ENCODE results near the gene PLCB3.

Gene PLCB3

DNA sequence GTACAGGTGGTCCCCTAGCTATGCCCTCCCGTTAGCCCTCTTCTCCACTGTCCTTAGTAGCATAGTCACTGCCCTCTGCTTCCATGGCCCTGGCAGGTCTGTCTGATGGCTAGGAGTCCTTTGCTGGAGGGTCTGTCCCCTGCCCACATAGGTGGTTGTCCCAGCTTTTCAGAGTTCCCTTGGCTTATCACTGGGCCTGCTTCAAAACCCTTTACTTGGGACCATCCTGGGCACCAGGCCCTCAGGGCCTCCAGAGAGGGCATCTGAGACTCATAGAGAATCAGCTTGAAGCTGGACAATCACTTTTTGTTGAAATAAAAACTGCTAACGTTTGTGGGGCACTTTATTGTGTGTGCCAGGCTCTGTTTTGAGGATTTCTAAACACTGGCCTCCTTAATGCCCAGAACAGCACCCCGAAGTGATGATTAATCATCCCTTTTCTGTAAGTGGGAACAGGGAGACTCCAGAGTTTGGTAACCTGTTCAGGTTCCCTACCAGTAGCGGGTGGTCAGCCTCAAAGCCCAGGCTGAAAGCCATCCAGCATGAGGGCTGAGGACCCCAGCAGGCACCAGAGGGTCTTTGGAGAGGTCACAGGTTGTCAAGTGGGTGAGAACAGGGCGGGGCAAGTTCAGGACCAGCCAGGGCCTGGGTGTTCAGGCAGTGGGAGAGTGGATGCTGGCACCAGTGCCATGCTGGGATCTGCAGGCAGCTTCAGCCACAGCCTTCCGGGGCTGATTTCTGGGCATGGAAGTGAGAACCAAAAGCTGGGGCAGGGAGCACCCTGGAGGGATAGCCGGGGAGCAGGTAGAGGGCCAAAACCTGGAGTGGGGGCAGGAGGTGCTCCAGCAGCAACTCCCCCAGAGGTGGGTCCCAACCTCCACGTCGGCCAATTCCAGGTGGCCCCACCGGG, 39.3 kb downstream of the PLCB3 start:
- no peak for DNase-seq

DNA sequence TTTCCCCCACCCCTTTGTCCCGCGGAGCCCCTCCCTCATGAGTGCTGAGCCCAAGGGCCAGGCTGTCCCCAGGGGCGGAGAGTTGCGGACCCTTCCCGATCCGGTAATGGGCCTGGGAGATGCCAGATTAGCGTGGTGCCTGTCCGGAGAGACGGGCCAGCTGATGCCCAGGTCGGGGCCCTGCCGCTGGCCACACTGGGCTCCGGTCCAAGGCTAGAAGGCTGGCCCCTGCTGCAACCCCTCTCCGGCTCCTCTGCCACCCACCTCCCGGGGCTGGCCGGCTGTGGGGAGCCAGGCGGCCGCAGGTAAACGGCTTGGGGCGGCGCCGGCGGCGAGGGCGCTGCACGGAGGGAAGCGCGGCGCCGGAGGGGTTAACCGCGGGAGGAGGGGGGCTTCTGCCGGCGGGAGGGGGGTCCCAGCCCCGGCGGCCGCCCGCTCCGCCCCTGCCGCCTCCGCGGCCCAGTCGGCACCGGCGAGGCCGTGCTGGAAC, 40.0 kb downstream of the PLCB3 start, which contains the start of gene KCNK4:
TSS of gene KCNK4 (plus strand) at position 41 of the 490 bp plus-strand sequence. CDS start 1,717 bp downstream, outside the sequence.
- no peak for DNase-seq

DNA sequence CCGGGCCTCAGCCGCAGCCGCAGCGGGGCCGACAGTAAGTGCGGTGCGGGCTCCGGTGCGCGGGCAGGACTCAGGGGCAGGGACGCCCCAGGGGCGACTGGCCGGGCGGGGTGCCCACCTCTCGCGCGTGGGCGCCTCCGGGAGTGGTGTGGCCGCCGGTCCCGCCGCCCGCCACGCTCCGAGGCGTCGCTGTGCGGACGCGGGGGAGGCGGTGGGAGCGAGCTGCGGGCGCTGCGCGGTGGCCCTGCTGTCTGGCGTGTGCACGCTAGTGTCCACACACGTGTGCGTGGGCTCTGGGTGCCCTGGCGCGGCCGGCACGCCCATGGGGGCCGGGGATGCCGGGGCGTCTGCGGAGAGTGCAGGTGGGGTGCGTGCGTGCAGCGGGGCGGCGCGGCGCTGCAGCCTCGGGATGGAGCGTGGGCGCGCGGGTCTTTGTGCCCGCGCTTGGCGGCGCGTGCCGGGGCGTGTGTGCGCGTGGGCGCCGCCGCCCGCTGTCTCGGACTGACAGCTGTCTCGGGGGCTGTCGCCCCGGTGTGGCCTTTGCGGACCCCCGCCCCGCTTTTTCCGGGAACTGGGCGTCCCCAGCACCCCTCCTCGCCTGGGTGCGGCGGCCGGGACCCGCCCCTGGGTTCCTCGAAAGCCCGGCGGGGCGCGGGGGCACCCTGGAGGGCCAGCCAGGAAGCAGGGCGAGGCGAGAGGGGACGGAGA, 40.6 kb downstream of the PLCB3 start:
- DNase-seq, result no peak

DNA sequence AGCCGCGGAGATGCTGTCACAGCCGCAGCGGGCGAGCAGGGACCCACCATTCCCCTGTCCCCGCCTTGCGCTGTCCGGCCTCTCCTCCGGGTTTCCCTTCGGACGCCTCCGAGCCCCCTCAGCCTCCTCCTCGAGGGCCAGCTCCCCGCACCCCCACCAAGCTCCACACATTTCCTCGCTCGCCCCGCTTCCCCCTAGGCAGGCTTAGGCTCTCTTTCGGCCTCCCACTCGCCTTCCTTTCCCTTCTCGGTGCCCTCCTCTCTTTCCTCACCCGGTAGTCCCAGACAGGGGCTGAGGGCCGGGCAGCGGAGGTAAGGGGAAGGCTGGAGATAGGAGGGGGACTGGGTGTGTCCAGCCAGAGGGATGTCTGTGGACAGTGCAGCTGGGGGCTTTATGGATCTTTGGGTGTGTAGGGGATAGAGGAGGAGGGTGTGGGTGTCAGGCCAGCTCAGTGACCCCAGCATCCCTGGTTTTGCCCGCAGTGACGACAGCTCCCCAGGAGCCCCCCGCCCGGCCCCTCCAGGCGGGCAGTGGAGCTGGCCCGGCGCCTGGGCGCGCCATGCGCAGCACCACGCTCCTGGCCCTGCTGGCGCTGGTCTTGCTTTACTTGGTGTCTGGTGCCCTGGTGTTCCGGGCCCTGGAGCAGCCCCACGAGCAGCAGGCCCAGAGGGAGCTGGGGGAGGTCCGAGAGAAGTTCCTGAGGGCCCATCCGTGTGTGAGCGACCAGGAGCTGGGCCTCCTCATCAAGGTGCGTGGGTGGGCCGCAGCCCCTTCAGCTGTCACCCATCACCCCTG, 41.3 kb downstream of the PLCB3 start:
- no peak for DNase-seq

GRCh38 chr11:64294774-64295173, 43.4 kb downstream of the PLCB3 start:
- DNase-seq, result no peak

GRCh38 chr11:64295760-64296159, 44.4 kb downstream of the PLCB3 start:
- DNase-seq, result no peak

GRCh38 chr11:64296236-64296635, 44.9 kb downstream of the PLCB3 start:
- no peak for DNase-seq

DNA sequence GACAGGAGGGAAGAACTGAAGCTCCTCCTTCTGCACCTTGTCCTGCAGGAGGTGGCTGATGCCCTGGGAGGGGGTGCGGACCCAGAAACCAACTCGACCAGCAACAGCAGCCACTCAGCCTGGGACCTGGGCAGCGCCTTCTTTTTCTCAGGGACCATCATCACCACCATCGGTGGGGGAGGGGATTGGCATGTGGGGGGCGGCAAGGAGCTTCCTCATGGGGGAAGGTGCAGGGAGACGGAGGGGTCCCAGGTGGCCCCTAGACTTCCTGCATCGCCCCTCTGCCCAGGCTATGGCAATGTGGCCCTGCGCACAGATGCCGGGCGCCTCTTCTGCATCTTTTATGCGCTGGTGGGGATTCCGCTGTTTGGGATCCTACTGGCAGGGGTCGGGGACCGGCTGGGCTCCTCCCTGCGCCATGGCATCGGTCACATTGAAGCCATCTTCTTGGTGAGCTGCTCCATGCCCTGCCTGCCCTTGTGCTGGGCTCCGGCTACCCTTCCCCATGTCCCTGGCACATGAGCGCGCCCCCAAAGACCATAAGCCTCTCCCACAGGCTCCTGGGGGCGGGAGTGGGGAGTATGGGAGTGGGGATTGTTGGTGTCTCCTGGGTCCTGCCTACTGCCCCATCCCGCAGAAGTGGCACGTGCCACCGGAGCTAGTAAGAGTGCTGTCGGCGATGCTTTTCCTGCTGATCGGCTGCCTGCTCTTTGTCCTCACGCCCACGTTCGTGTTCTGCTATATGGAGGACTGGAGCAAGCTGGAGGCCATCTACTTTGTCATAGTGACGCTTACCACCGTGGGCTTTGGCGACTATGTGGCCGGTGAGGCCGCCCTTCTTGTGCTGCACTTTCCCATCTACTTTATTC, 45.7 kb downstream of the PLCB3 start:
- DNase-seq, result no peak

DNA sequence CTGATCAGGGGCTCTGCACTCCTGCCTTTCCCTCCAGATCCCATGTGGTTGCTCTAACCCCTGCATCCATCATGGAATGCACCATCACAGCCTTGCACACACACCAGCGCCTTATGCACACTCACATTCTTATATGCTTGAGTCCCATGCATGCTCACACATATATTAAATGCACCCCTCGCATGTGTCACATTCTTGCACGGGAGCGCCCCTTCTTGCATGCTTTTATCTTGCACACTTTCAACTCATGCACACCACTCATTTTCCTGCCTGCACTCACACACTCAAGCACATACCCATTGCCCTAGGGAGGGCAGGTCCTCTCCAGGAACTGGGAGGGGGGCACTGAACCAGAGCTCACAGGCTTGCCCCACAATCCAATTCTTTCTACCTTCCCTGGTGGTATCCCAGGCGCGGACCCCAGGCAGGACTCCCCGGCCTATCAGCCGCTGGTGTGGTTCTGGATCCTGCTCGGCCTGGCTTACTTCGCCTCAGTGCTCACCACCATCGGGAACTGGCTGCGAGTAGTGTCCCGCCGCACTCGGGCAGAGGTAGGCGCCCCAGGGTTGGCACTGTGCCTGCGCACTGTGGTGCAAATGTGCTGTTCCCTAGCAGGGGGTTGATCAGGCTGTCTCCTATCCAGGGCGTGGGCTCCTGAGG, 46.5 kb downstream of the PLCB3 start:
- no peak for DNase-seq

GRCh38 chr11:64298966-64299846, 47.9 kb downstream of the PLCB3 start:
- no peak for DNase-seq

GRCh38 chr11:64299847-64300648, 48.7 kb downstream of the PLCB3 start, which contains the start of gene CATSPERZ:
CATSPERZ (plus strand) TSS chr11:64300358; CDS start chr11:64300411, 53 bp downstream.
- DNase-seq, result no peak

GRCh38 chr11:64303109-64304031, 52.0 kb downstream of the PLCB3 start:
- no peak for DNase-seq

- DNase-seq, result no peak
Observed at GRCh38 chr11:64304032-64304315, 52.6 kb downstream of the PLCB3 start.

DNA sequence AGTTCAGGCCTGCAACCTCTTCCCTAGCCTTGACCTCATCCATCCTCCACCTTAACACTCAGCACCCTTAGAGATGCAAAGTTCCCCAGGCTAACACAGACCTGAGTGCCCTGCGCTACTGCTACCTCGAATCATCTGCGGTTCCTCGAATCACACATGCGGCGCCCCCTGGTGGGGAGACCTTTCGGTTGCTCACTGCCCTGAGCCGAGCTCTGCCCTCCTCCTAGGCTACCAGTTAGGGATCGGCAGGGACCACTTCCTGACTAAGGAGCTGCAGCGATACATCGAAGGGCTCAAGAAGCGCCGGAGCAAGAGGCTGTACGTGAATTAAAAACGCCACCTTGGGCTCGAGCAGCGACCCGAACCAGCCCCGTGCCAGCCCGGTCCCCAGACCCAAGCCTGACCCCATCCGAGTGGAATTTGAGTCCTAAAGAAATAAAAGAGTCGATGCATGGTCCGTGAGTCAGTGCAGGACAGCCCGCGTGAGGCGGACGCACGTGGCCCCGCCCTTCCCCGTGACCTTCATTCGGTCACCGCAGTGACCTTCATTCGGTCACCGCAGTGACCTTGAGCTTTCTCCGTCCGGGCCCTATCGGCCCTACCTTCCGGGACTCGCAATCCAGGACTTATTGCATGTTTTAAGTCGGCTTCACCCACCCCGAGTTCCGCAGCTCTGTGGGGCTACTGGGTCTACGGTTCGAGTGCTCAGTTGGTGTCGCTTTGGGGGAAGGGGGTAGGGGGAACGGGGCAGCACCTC, 53.2 kb downstream of the PLCB3 start:
- peak; percentile 96 for DNase-seq

DNA sequence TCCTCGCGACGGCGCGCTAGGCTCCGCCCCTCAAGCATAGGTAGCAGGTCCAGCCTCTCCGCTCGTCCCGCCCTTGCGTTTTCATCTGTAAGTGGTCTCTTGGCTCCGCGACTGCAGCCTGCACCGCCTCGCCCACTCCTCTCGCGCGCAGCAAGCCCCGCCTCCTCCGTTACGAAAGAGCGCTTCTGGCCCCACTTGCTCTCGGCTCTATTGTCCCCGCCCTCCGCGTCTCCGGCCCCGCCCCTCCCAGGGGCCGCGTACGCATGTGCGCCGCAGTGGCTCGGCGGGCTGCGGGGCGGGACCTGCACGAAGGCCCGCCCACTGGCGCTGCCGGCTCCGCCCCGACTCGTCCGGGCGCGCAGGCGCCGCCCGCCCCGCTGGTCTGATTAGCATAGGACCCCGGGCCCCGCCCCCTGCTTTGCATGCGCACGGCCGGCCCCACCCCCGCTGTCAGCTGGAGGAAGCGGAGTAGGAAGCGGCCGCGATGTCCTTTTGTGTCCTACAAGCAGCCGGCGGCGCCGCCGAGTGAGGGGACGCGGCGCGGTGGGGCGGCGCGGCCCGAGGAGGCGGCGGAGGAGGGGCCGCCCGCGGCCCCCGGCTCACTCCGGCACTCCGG, 53.9 kb downstream of the PLCB3 start, which contains the start of gene ESRRA:
TSS of gene ESRRA (plus strand) at position 450 of the 616 bp plus-strand sequence. CDS start 1,656 bp downstream, outside the sequence.
- DNase-seq, result peak; percentile 100

- peak; percentile 88 for DNase-seq
Observed at GRCh38 chr11:64305691-64306562, 54.6 kb downstream of the PLCB3 start.
